ENCODE measurements around the gene TNIK. TPM values are rescaled to one million over a fixed set of nuclear protein-coding genes. Genes with fewer than 3 reads are reported as not detected.

The TNIK gene
- total and polyA plus RNA-seq, 3 donors from 2014 or later = 39.3 to 99.6 (median 83.5) TPM

- TF ChIP-seq CTCF (IDR thresholded peaks at IDR 0.05) (no peak), POLR2A (IDR thresholded peaks at IDR 0.05) (no peak)
- no peak for DNase-seq
- Histone ChIP-seq H3K27me3 (no peaks in the 10 kb centered on the region), H3K36me3 (ENCODE audit: low read depth, missing control alignments) (no peaks in the 10 kb centered on the region), H3K9me3 (no peaks in the 10 kb centered on the region), H3K27ac (no peak overlapping the region), H3K4me1 (peaks cover 5% of the 10 kb centered on the region), H3K4me3 (no peak overlapping the region)
- intact Hi-C loops (cut with DNase I; ENCODE audit: low total_unique reads) = no loop called here
- 94 to 95% methylated on average over 1 of the region's 1 CpG for WGBS, 2 donors
Measured at GRCh38 chr3:171301002-171301401, 159.2 kb downstream of the TNIK start.

GRCh38 chr3:171297951-171298350 is 162.3 kb downstream of the TNIK start:
- H3K4me3 ChIP-seq = no peak overlapping the region
- no peak for DNase-seq
- H3K9me3 ChIP-seq = no peaks in the 10 kb centered on the region
- no peak overlapping the region for H3K27ac ChIP-seq
- H3K4me1 ChIP-seq = peaks cover 11% of the 10 kb centered on the region
- WGBS, 2 donors = 42 to 97% methylated on average over 1 of the region's 1 CpG
- H3K27me3 ChIP-seq = no peaks in the 10 kb centered on the region
- TF ChIP-seq POLR2A (IDR thresholded peaks at IDR 0.05) (no peak), CTCF (IDR thresholded peaks at IDR 0.05) (no peak)
- intact Hi-C loops (cut with DNase I; ENCODE audit: low total_unique reads) = no loop called here
- H3K36me3 ChIP-seq (ENCODE audit: low read depth, missing control alignments) = no peaks in the 10 kb centered on the region

- H3K27me3 ChIP-seq = no peaks in the 10 kb centered on the region
- no peaks in the 10 kb centered on the region for H3K36me3 ChIP-seq (ENCODE audit: low read depth, missing control alignments)
- no peak overlapping the region for H3K27ac ChIP-seq
- TF ChIP-seq POLR2A (IDR thresholded peaks at IDR 0.05) (no peak), CTCF (IDR thresholded peaks at IDR 0.05) (no peak)
- WGBS, 2 donors = 78 to 87% methylated on average over 2 of the region's 2 CpGs
- H3K9me3 ChIP-seq = no peaks in the 10 kb centered on the region
- DNase-seq = no peak
- H3K4me3 ChIP-seq = no peak overlapping the region
- peaks cover 11% of the 10 kb centered on the region for H3K4me1 ChIP-seq
- intact Hi-C loops (cut with DNase I; ENCODE audit: low total_unique reads) = no loop called here
Measured at GRCh38 chr3:171297207-171297606, 163.0 kb downstream of the TNIK start.

GRCh38 chr3:171295484-171296373 is 164.5 kb downstream of the TNIK start:
- Histone ChIP-seq H3K36me3 (ENCODE audit: low read depth, missing control alignments) (no peaks in the 10 kb centered on the region), H3K4me1 (peaks cover 11% of the 10 kb centered on the region), H3K9me3 (no peaks in the 10 kb centered on the region), H3K27me3 (no peaks in the 10 kb centered on the region), H3K27ac (no peak overlapping the region), H3K4me3 (no peak overlapping the region)
- TF ChIP-seq CTCF (IDR thresholded peaks at IDR 0.05) = no peak
- 50 to 62% methylated on average over 5 of the region's 5 CpGs for WGBS, 2 donors
- intact Hi-C loops (cut with DNase I; ENCODE audit: low total_unique reads) = no loop called here
- no peak for DNase-seq
